CD4-positive, alpha-beta T cell treated with Interleukin-17A for 4 hours (primary cell): ENCODE data around the gene MINDY4.

Experiments
- DNase-seq: peaks from one replicate; pipeline ENCODE4 v3.0.0-alpha.2; 2020; ENCODE audit warnings: mixed read lengths

MINDY4 gene

GRCh38 chr7:30934732-30935568 lies 163.7 kb downstream of the MINDY4 start:
- no peak for DNase-seq

DNA sequence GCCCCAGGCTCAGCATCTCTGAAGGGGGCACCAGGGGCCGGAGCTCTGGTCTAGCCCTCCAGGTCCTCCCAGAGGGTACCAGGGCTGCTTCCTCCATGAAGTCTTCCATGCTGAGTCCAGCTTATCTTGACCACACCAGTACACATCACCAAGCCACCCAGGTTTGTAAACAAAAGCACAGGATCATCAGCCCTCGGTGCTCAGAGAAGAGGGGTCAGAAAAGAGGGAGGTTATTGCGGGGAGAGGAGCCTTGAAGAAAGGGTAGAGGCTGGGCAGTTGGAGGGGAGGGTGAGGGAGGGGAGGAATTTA lies 164.3 kb downstream of the MINDY4 start:
- no peak for DNase-seq

DNA sequence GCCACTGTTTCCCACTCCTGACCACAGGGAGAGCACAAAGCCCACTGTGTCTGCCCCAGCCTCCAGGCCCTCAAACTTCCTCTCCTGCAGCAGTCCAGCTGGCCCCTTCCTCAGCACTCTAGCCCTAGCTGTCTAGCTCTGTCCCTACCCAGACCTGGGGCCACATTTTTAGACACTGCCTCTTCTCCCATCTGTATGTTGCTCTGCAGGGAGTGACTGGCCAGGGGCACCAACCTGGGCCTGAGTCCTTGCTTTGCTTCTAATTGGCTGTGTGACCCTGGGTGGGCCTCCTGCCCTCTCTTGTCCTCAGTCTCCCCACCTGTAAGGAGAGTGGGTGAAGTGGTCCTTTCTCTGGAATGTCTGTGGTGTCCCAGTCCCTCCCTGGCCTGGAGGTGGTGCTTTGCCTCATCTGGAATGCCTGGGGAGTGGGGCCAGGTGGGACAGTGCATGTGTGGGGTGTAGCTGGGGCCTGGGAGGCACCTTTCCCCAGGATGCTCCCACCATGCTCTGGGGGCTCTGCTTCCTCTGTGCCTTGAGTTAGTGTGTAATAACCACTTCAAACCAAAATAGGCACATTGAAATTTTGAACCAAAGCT lies 165.5 kb downstream of the MINDY4 start:
- no peak for DNase-seq

DNA sequence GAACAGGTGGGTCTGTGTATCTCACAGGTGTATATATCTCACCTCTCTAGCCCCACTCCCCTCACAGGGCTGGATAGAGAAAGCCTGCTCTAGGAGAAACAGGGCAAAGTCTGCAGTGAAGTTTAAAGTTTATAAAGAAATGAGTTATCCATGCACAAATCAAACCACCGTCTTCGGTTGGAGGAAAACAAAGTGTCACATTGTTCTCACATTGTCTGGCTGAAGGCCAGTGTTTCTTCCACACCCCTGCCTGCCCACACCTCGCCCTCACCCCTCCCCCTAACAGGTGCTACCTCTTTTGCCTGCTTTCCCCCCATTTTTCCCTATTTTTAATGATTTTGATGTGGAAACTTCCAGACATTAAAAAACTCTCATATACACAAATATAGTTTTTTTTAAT lies 166.2 kb downstream of the MINDY4 start:
- no peak for DNase-seq

- peak; percentile 71 for DNase-seq
These were observed 167.5 kb downstream of the MINDY4 start for GRCh38 chr7:30938435-30939316.

- no peak for DNase-seq
These were observed 170.5 kb downstream of the MINDY4 start for GRCh38 chr7:30941582-30942323.
